Brain microvascular endothelial cell (primary cell): ENCODE measurements around the gene TRIM2.
A peak's percentile ranks its signal among the peaks of the same experiment; 100 is the strongest.

Experiments used
- DNase-seq: peaks from one replicate; pipeline ENCODE4 v3.0.0-alpha.2; 2020
- H3K27ac ChIP-seq: fragments of 250-450 bp; sonication (Bioruptor Pico); 2 replicates; pipeline ENCODE4 v1.5.1; 2020; ENCODE audit warnings: mild to moderate bottlenecking, moderate library complexity
- H3K27me3 ChIP-seq: fragments of 250-450 bp; sonication (Bioruptor Pico); replicated peaks from 2 replicates; pipeline ENCODE4 v1.5.1; 2020; ENCODE audit warnings: mild to moderate bottlenecking
- H3K36me3 ChIP-seq: fragments of 250-450 bp; sonication (Bioruptor Pico); replicated peaks from 2 replicates; pipeline ENCODE4 v1.5.1; 2020; ENCODE audit warnings: mild to moderate bottlenecking
- H3K4me3 ChIP-seq: 2 replicates; pipeline ENCODE4 v1.5.1; 2011; ENCODE audit warnings: low read depth, mild to moderate bottlenecking, control low read depth, low read length, moderate library complexity
- in situ Hi-C: cut with HindIII; loops from 2 replicates; pipeline ENCODE4 v1.10.0; 2017; ENCODE audit warnings: low sequenced_read_pairs, low pct_ligation_motif_present
- TF ChIP-seq, protein P1 (sequence below): IDR thresholded peaks from 2 replicates; pipeline ENCODE4 v1.5.1; 2011; ENCODE audit warnings: low read depth, mild to moderate bottlenecking, moderate library complexity, low read length, control low read depth, inconsistent platforms; ENCODE audit errors: missing control alignments

The TRIM2 gene

DNA sequence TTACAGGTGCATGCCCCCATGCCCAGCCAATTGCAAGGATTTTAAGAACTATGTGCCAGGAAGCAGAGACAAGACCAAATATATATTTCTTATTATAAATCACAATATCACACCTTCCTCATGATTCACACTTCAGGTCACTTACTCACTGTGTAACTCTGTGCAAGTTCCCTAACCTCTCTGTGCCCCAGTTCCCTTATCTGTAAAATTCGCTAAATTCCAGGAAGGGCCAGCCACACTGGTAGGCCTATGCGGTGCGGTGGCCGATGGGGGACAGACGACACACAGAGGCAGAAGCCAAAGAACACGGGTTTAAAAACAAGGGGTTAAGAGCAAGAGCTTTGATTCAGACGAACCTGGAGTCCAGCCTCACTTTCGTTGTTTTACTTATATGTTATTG lies 2.8 kb downstream of the TRIM2 start:
- no peak overlapping the region for H3K4me3 ChIP-seq
- no peak for DNase-seq
- no peak overlapping the region for H3K27ac ChIP-seq
- in situ Hi-C loops, result no loop called here
- no peaks in the 10 kb centered on the region for H3K36me3 ChIP-seq
- TF ChIP-seq, protein P1, sequence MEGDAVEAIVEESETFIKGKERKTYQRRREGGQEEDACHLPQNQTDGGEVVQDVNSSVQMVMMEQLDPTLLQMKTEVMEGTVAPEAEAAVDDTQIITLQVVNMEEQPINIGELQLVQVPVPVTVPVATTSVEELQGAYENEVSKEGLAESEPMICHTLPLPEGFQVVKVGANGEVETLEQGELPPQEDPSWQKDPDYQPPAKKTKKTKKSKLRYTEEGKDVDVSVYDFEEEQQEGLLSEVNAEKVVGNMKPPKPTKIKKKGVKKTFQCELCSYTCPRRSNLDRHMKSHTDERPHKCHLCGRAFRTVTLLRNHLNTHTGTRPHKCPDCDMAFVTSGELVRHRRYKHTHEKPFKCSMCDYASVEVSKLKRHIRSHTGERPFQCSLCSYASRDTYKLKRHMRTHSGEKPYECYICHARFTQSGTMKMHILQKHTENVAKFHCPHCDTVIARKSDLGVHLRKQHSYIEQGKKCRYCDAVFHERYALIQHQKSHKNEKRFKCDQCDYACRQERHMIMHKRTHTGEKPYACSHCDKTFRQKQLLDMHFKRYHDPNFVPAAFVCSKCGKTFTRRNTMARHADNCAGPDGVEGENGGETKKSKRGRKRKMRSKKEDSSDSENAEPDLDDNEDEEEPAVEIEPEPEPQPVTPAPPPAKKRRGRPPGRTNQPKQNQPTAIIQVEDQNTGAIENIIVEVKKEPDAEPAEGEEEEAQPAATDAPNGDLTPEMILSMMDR, result no peak
- H3K27me3 ChIP-seq, result no peaks in the 10 kb centered on the region

DNA sequence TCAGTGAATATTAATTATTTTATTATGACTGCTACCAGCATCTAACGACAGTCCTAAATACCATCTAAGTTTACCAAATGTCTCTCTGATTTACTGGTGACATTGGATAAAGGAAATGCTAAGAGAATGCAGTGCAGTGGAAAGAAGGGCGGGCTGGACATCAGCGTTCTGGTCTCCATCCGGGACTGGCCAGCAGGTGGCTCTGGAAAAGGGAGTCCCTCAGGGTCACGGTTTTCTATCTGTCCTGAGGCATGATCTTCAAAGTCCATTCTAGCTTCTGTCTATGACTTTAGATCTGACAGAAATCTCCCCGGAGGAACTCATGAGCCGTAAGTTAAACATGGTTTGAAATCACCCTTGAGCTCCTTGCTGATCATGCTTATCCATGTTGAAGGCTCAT lies 3.3 kb downstream of the TRIM2 start:
- no peaks in the 10 kb centered on the region for H3K36me3 ChIP-seq
- no peak overlapping the region for H3K4me3 ChIP-seq
- DNase-seq, result peak; percentile 26
- TF ChIP-seq, protein P1, result peak; percentile 81
- in situ Hi-C loops, result no loop called here
- H3K27ac ChIP-seq, result no peak overlapping the region
- H3K27me3 ChIP-seq, result no peaks in the 10 kb centered on the region

- H3K36me3 ChIP-seq, result no peaks in the 10 kb centered on the region
- TF ChIP-seq, protein P1, result no peak
- in situ Hi-C loops, result no loop called here
- DNase-seq, result no peak
- no peak overlapping the region for H3K4me3 ChIP-seq
- H3K27me3 ChIP-seq, result no peaks in the 10 kb centered on the region
- H3K27ac ChIP-seq, result no peak overlapping the region
These were observed 5.2 kb downstream of the TRIM2 start for GRCh38 chr4:153209410-153209809.

- TF ChIP-seq, protein P1, result no peak
- no peak overlapping the region for H3K4me3 ChIP-seq
- no peak overlapping the region for H3K27ac ChIP-seq
- no peaks in the 10 kb centered on the region for H3K27me3 ChIP-seq
- in situ Hi-C loops, result no loop called here
- DNase-seq, result no peak
- H3K36me3 ChIP-seq, result no peaks in the 10 kb centered on the region
These were observed 6.5 kb downstream of the TRIM2 start for GRCh38 chr4:153210727-153211126.

- H3K36me3 ChIP-seq, result no peaks in the 10 kb centered on the region
- TF ChIP-seq, protein P1, result no peak
- in situ Hi-C loops, result no loop called here
These were observed 7.9 kb downstream of the TRIM2 start for GRCh38 chr4:153211986-153212728.

GRCh38 chr4:153212736-153213135 lies 8.5 kb downstream of the TRIM2 start:
- no peak overlapping the region for H3K27ac ChIP-seq
- H3K4me3 ChIP-seq, result no peak overlapping the region
- TF ChIP-seq, protein P1, result no peak
- H3K27me3 ChIP-seq, result no peaks in the 10 kb centered on the region
- no peaks in the 10 kb centered on the region for H3K36me3 ChIP-seq
- no peak for DNase-seq
- in situ Hi-C loops, result no loop called here

More at GRCh38 chr4:153211986-153212728, 7.9 kb downstream of the TRIM2 start:
- H3K27me3 ChIP-seq, result no peaks in the 10 kb centered on the region
- no peak overlapping the region for H3K4me3 ChIP-seq
- peak; percentile 40 for DNase-seq
- H3K27ac ChIP-seq, result no peak overlapping the region
